22Rv1 (cell line): ENCODE measurements around the gene F11.

Source experiments
- CTCF ChIP-seq: fragments of 450-650 bp; IDR thresholded peaks from 2 replicates; pipeline ENCODE4 v1.5.1; 2017; ENCODE audit warnings: mild to moderate bottlenecking
- ZFX ChIP-seq: fragments of 450-650 bp; IDR thresholded peaks from 2 replicates; pipeline ENCODE4 v1.6.1; 2017; ENCODE audit warnings: antibody characterized with exemption, borderline replicate concordance

GRCh38 chr4:186285147-186285546 is 19.2 kb downstream of the F11 start:
- no peak for TF ChIP-seq ZFX
- no peak for TF ChIP-seq CTCF
